Measurements from ENCODE around the gene CHRNA7. TPM values are rescaled to one million over a fixed set of nuclear protein-coding genes. Genes with fewer than 3 reads are reported as not detected.

Gene CHRNA7
- total RNA-seq, 1 donor from 2014 or later = not detected

GRCh38 chr15:32096916-32097617, 66.8 kb downstream of the CHRNA7 start:
- Mint-ChIP-seq H3K27ac (no peak overlapping the region), H3K36me3 (ENCODE audit: low read depth) (no peaks in the 10 kb centered on the region), H3K4me3 (no peak overlapping the region), H3K4me1 (ENCODE audit: low read depth) (no peaks in the 10 kb centered on the region), H3K9me3 (no peaks in the 10 kb centered on the region), H3K27me3 (ENCODE audit: insufficient read depth) (no peaks in the 10 kb centered on the region)
- DNase-seq (ENCODE audit: low spot score) = no peak
- intact Hi-C loops (cut with micrococcal nuclease) = no loop called here

- no peaks in the 10 kb centered on the region for H3K9me3 Mint-ChIP-seq
- H3K4me1 Mint-ChIP-seq (ENCODE audit: low read depth) = no peaks in the 10 kb centered on the region
- intact Hi-C loops (cut with micrococcal nuclease) = no loop called here
- no peak overlapping the region for H3K4me3 Mint-ChIP-seq
- no peak for DNase-seq (ENCODE audit: low spot score)
- no peaks in the 10 kb centered on the region for H3K36me3 Mint-ChIP-seq (ENCODE audit: low read depth)
- no peak overlapping the region for H3K27ac Mint-ChIP-seq
- H3K27me3 Mint-ChIP-seq (ENCODE audit: insufficient read depth) = peaks cover 3% of the 10 kb centered on the region
These were observed 67.7 kb downstream of the CHRNA7 start for GRCh38 chr15:32098033-32098432.

- intact Hi-C loops (cut with micrococcal nuclease) = no loop called here
These were observed 68.9 kb downstream of the CHRNA7 start for GRCh38 chr15:32099097-32099785.

GRCh38 chr15:32099956-32100684, 69.8 kb downstream of the CHRNA7 start:
- DNase-seq (ENCODE audit: low spot score) = no peak
- peaks cover 5% of the 10 kb centered on the region for H3K27me3 Mint-ChIP-seq (ENCODE audit: insufficient read depth)
- no peak overlapping the region for H3K4me3 Mint-ChIP-seq
- intact Hi-C loops (cut with micrococcal nuclease) = no loop called here
- H3K9me3 Mint-ChIP-seq = no peaks in the 10 kb centered on the region
- no peaks in the 10 kb centered on the region for H3K36me3 Mint-ChIP-seq (ENCODE audit: low read depth)
- no peak overlapping the region for H3K27ac Mint-ChIP-seq
- H3K4me1 Mint-ChIP-seq (ENCODE audit: low read depth) = no peaks in the 10 kb centered on the region

More at GRCh38 chr15:32099097-32099785, 68.9 kb downstream of the CHRNA7 start:
- H3K9me3 Mint-ChIP-seq = no peaks in the 10 kb centered on the region
- peaks cover 3% of the 10 kb centered on the region for H3K27me3 Mint-ChIP-seq (ENCODE audit: insufficient read depth)
- no peak for DNase-seq (ENCODE audit: low spot score)
- no peak overlapping the region for H3K4me3 Mint-ChIP-seq
- H3K36me3 Mint-ChIP-seq (ENCODE audit: low read depth) = no peaks in the 10 kb centered on the region
- H3K4me1 Mint-ChIP-seq (ENCODE audit: low read depth) = no peaks in the 10 kb centered on the region
- H3K27ac Mint-ChIP-seq = no peak overlapping the region

- Mint-ChIP-seq H3K27ac (no peak overlapping the region), H3K4me1 (ENCODE audit: low read depth) (no peaks in the 10 kb centered on the region), H3K4me3 (no peak overlapping the region), H3K36me3 (ENCODE audit: low read depth) (no peaks in the 10 kb centered on the region), H3K27me3 (ENCODE audit: insufficient read depth) (peaks cover 12% of the 10 kb centered on the region), H3K9me3 (no peaks in the 10 kb centered on the region)
- intact Hi-C loops (cut with micrococcal nuclease) = no loop called here
- no peak for DNase-seq (ENCODE audit: low spot score)
These were observed 74.0 kb downstream of the CHRNA7 start for GRCh38 chr15:32104061-32104995.

- Mint-ChIP-seq H3K27me3 (ENCODE audit: insufficient read depth) (peaks cover 12% of the 10 kb centered on the region), H3K4me1 (ENCODE audit: low read depth) (no peaks in the 10 kb centered on the region), H3K27ac (no peak overlapping the region), H3K36me3 (ENCODE audit: low read depth) (no peaks in the 10 kb centered on the region), H3K4me3 (no peak overlapping the region), H3K9me3 (no peaks in the 10 kb centered on the region)
- no peak for DNase-seq (ENCODE audit: low spot score)
- intact Hi-C loops (cut with micrococcal nuclease) = no loop called here
These were observed 75.2 kb downstream of the CHRNA7 start for GRCh38 chr15:32105258-32106241.

- H3K4me1 Mint-ChIP-seq (ENCODE audit: low read depth) = no peaks in the 10 kb centered on the region
- no peak overlapping the region for H3K27ac Mint-ChIP-seq
- DNase-seq (ENCODE audit: low spot score) = no peak
- H3K4me3 Mint-ChIP-seq = no peak overlapping the region
- no peaks in the 10 kb centered on the region for H3K9me3 Mint-ChIP-seq
- H3K36me3 Mint-ChIP-seq (ENCODE audit: low read depth) = no peaks in the 10 kb centered on the region
- peaks cover 12% of the 10 kb centered on the region for H3K27me3 Mint-ChIP-seq (ENCODE audit: insufficient read depth)
- intact Hi-C loops (cut with micrococcal nuclease) = no loop called here
These were observed 76.4 kb downstream of the CHRNA7 start for GRCh38 chr15:32106401-32107381.

- no peak for DNase-seq (ENCODE audit: low spot score)
- Mint-ChIP-seq H3K9me3 (no peaks in the 10 kb centered on the region), H3K27ac (no peak overlapping the region), H3K36me3 (ENCODE audit: low read depth) (no peaks in the 10 kb centered on the region), H3K4me3 (no peak overlapping the region), H3K27me3 (ENCODE audit: insufficient read depth) (peaks cover 12% of the 10 kb centered on the region), H3K4me1 (ENCODE audit: low read depth) (no peaks in the 10 kb centered on the region)
- intact Hi-C loops (cut with micrococcal nuclease) = no loop called here
These were observed 77.3 kb downstream of the CHRNA7 start for GRCh38 chr15:32107477-32108080.

- Mint-ChIP-seq H3K36me3 (ENCODE audit: low read depth) (no peaks in the 10 kb centered on the region), H3K27me3 (ENCODE audit: insufficient read depth) (peaks cover 8% of the 10 kb centered on the region), H3K9me3 (no peaks in the 10 kb centered on the region), H3K4me3 (no peak overlapping the region), H3K27ac (no peak overlapping the region), H3K4me1 (ENCODE audit: low read depth) (no peaks in the 10 kb centered on the region)
- DNase-seq (ENCODE audit: low spot score) = no peak
- intact Hi-C loops (cut with micrococcal nuclease) = no loop called here
These were observed 78.3 kb downstream of the CHRNA7 start for GRCh38 chr15:32108661-32109060.

GRCh38 chr15:32112101-32112500, 81.8 kb downstream of the CHRNA7 start:
- no peaks in the 10 kb centered on the region for H3K9me3 Mint-ChIP-seq
- no peaks in the 10 kb centered on the region for H3K4me1 Mint-ChIP-seq (ENCODE audit: low read depth)
- no peak overlapping the region for H3K27ac Mint-ChIP-seq
- H3K4me3 Mint-ChIP-seq = no peak overlapping the region
- DNase-seq (ENCODE audit: low spot score) = no peak
- intact Hi-C loops (cut with micrococcal nuclease) = no loop called here
- H3K27me3 Mint-ChIP-seq (ENCODE audit: insufficient read depth) = no peaks in the 10 kb centered on the region
- no peaks in the 10 kb centered on the region for H3K36me3 Mint-ChIP-seq (ENCODE audit: low read depth)

Measured in activated T-helper 1 cell treated with anti-CD3 and anti-CD28 coated beads, Interleukin-12 subunit alpha, Interleukin-12 subunit beta, Interleukin-2, Interleukin-4 antibody, amounts not matched to agents 30 ng/mL and 10 ng/mL and 1 ng/mL, durations not matched to agents 14 hours and 24 hours and 36 hours (primary cell).